Peyer's patch (tissue), 4 donors: ENCODE data around the gene FKBP2. TPM values are rescaled to one million over a fixed set of nuclear protein-coding genes. Genes with fewer than 3 reads are reported as not detected.

Source experiments
- DNase-seq, 3 donors: peaks; one replicate each; pipeline ENCODE4 v3.0.0-alpha.2; 2017 to 2019
- H3K27ac ChIP-seq, 4 donors: fragments of 200-600 bp; sonication (generic); one replicate each; pipeline ENCODE4 v1.5.1; 2016 to 2019
- H3K27me3 ChIP-seq, 2 donors: fragments of 200-600 bp; sonication (generic); one replicate each; pipeline ENCODE4 v1.5.1; 2019
- H3K36me3 ChIP-seq, 3 donors: fragments of 200-600 bp; sonication (generic); one replicate each; pipeline ENCODE4 v1.5.1; 2016 to 2019
- H3K4me1 ChIP-seq, 4 donors: fragments of 200-600 bp; sonication (generic); one replicate each; pipeline ENCODE4 v1.5.1; 2016 to 2019
- H3K4me3 ChIP-seq, 4 donors: fragments of 200-600 bp; sonication (generic); 1 replicate in 3 of 4; 2 replicates in 1 of 4; pipeline ENCODE4 v1.5.1; 2016 to 2019; ENCODE audit warnings: mild to moderate bottlenecking in 1 of 4
- H3K9me3 ChIP-seq, 4 donors: fragments of 200-600 bp; sonication (generic); one replicate each; pipeline ENCODE4 v1.5.1; 2016 to 2019; ENCODE audit warnings: mild to moderate bottlenecking in 1 of 4
- POLR2A ChIP-seq, 2 donors: fragments of 450-650 bp; IDR thresholded peaks; one replicate each; pipeline ENCODE4 v1.5.1; 2017; ENCODE audit warnings: antibody characterized with exemption in 2 of 2, mild to moderate bottlenecking in 2 of 2, moderate library complexity in 2 of 2
- total RNA-seq, 4 donors: library from RNA; depleted of rRNA; stranded (reverse); fragments of >200 nt; gene quantifications; one replicate each; pipeline ENCODE4 v1.1.0, GENCODE V29; 2016
- TF ChIP-seq, protein P1 (sequence below), 6 experiments: fragments of 450-650 bp in 4 of 6; fragments of 200-600 bp in 2 of 6; sonication (generic) in 1 of 6; IDR thresholded peaks; one replicate each; pipeline ENCODE4 v1.5.1; 2017 to 2019; ENCODE audit warnings: antibody characterized with exemption in 6 of 6, mild to moderate bottlenecking in 3 of 6, moderate library complexity in 1 of 6

Gene FKBP2
- total RNA-seq: 100 to 1,000 TPM in 1 of 4 donors, 10 to 100 TPM in 3; 46.2 to 101 (median 94.0) TPM

DNA sequence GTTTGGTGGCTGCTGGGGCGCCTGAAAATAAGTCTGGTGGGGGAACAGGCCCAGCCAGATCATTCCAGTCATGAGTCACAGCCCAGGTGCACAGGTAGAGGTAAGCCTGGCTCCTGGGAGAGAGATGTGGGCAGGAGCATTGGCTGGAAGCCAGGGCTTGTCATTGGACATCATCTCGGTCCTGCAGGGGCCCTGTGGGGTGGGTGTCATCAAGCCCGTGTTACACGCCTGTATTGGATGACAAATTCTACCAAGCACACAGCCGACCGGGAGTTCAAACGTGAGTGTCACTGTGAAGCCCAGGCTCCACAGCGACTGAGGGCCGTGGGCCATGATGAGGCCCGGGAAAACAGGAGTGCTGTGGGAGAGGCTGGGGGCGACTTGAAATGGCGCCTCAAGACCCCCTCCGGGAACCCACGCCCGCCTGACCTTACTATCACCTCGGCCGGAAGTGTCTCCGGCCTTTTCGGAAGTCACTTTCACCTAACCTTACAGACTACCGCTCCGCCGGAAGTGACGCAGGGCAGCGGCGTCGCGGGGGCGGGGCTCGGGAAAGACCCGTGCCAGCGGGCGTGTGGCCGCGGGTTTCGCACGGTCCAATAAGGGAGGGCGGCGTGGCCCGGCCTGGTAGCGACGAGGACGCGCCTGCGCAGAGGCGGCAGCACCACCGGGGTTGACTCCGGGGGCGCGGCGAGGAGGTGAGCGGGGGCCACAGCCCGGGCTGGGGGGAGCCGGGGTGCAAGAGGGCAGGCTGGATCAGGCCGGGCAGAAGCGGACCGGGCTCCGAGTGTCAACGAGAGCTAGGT is at the start of gene FKBP2:
FKBP2 (plus strand) TSS at position 661 of the 806 bp plus-strand sequence. CDS start 1,293 bp downstream, outside the sequence.
- H3K27ac ChIP-seq: peak within 1 kb of the TSS; percentile 98 to 100 (median 98)
- TF ChIP-seq, protein P1, sequence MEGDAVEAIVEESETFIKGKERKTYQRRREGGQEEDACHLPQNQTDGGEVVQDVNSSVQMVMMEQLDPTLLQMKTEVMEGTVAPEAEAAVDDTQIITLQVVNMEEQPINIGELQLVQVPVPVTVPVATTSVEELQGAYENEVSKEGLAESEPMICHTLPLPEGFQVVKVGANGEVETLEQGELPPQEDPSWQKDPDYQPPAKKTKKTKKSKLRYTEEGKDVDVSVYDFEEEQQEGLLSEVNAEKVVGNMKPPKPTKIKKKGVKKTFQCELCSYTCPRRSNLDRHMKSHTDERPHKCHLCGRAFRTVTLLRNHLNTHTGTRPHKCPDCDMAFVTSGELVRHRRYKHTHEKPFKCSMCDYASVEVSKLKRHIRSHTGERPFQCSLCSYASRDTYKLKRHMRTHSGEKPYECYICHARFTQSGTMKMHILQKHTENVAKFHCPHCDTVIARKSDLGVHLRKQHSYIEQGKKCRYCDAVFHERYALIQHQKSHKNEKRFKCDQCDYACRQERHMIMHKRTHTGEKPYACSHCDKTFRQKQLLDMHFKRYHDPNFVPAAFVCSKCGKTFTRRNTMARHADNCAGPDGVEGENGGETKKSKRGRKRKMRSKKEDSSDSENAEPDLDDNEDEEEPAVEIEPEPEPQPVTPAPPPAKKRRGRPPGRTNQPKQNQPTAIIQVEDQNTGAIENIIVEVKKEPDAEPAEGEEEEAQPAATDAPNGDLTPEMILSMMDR (IDR thresholded peaks at IDR 0.05): no peak
- peak; percentile 92 to 95 for TF ChIP-seq POLR2A (IDR thresholded peaks at IDR 0.05)
- DNase-seq: peak; percentile 99
- H3K4me1 ChIP-seq: peaks cover 0 to 61% (median 27%) of the 10 kb centered on the region in 4 donors
- H3K4me3 ChIP-seq: peak within 1 kb of the TSS; percentile 76 to 95 (median 94)
- H3K36me3 ChIP-seq: peaks cover 0 to 26% (median 0%) of the 10 kb centered on the region in 3 donors
- H3K9me3 ChIP-seq: no peaks in the 10 kb centered on the region
- H3K27me3 ChIP-seq: no peaks in the 10 kb centered on the region

DNA sequence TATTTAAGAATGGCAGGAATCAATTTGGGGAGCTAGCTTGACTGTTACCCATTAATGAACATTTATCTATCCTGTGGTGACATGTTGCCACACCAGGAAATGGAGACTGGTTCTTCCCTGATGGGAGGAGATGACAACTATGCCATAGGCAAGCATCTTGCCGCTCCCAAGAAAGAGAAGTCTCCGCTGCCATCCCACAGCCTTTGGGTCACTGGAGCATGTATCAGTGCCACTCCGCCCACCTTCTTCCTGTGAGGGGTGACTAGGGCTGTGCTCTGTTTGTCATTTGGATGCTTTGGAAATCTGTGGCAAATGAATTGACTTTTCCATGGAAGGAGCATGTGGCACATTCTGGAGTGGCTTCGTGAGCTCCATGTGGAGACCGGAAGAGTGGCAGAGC is 48.5 kb upstream of the FKBP2 start:
- Histone ChIP-seq H3K9me3 (no peaks in the 10 kb centered on the region), H3K36me3 (peaks cover 0 to 58% (median 9%) of the 10 kb centered on the region in 3 donors), H3K4me3 (no peak overlapping the region), H3K27me3 (no peaks in the 10 kb centered on the region), H3K4me1 (no peaks in the 10 kb centered on the region), H3K27ac (no peak overlapping the region)
- DNase-seq: no peak
- TF ChIP-seq, protein P1 (IDR thresholded peaks at IDR 0.05): no peak
- no peak for TF ChIP-seq POLR2A (IDR thresholded peaks at IDR 0.05)

DNA sequence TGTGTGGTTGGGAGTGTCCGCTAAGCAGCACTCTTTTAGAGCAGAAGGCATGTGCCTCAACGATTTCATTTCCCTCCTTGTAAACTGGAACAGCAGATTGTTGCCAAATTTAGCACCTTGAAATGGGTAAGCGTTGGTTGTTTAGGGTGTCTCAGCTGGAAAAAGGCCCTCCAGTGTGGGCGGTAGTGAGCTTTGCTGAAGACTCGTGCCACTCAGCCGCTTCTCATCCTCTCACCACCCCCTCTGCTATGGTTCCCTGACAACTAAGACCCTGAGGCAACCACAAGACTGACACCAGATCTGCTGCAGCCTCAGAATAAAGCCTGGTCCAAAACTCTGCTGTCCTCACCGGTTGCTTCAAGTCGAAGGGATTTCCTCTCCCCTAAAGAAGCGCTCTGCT is 44.3 kb upstream of the FKBP2 start:
- no peak for DNase-seq
- Histone ChIP-seq H3K36me3 (peaks cover 0 to 93% (median 9%) of the 10 kb centered on the region in 3 donors), H3K4me1 (no peaks in the 10 kb centered on the region), H3K9me3 (no peaks in the 10 kb centered on the region), H3K4me3 (no peak overlapping the region), H3K27me3 (no peaks in the 10 kb centered on the region), H3K27ac (no peak overlapping the region)
- no peak for TF ChIP-seq POLR2A (IDR thresholded peaks at IDR 0.05)
- TF ChIP-seq, protein P1 (IDR thresholded peaks at IDR 0.05): no peak

DNA sequence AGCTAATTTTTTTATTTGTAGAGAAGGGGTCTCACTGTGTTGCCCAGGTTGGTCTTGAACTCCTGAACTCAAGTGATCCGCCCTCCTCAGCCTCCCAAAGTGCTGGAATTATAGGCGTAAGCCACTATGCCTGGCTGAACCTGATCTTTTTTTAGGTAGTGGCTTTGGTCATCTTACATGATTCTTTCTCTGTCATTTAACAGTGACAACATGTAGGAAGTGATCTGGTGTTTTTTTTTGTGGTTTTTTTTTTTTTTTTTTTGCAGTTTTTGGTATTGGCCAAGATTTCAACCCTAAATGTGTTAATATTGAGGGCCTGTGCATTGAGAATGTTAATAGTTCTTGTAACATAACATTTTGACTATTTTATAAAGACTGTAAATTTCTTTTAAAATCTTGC is 42.4 kb upstream of the FKBP2 start:
- TF ChIP-seq, protein P1 (IDR thresholded peaks at IDR 0.05): no peak
- no peak for TF ChIP-seq POLR2A (IDR thresholded peaks at IDR 0.05)
- Histone ChIP-seq H3K27me3 (no peaks in the 10 kb centered on the region), H3K4me3 (no peak overlapping the region), H3K36me3 (peaks cover 3 to 100% (median 9%) of the 10 kb centered on the region in 3 donors), H3K4me1 (no peaks in the 10 kb centered on the region), H3K27ac (no peak overlapping the region), H3K9me3 (no peaks in the 10 kb centered on the region)
- no peak for DNase-seq

DNA sequence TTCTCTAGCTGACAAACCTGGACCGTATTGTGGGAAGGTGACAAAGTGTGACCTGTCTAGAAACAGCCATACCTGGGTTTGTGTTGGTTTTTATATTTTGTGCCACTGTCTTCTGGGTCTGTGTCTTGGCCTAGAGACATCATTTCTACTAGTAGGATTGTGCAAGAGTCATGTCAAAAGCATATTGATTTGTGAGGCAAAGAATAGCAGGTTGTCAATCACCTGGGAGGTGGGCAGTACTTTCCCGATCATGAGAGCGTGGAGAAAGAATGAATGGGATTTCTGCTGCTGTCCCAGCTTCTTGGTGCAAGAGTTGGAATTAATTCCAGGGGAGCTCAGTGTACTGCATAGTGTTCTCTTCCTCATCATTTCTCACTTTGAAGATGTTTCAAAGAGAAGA is 39.4 kb upstream of the FKBP2 start:
- no peak overlapping the region for H3K27ac ChIP-seq
- peaks cover 0 to 26% (median 14%) of the 10 kb centered on the region in 4 donors for H3K4me1 ChIP-seq
- DNase-seq: no peak
- H3K9me3 ChIP-seq: no peaks in the 10 kb centered on the region
- H3K36me3 ChIP-seq: peaks cover 0 to 78% (median 3%) of the 10 kb centered on the region in 3 donors
- H3K27me3 ChIP-seq: no peaks in the 10 kb centered on the region
- no peak for TF ChIP-seq POLR2A (IDR thresholded peaks at IDR 0.05)
- TF ChIP-seq, protein P1 (IDR thresholded peaks at IDR 0.05): no peak
- H3K4me3 ChIP-seq: no peak overlapping the region
